RKO (cell line): ENCODE measurements around the gene IFNL4.
"Not testable (repeated sequence)": the region's sequence is repeated elsewhere in the genome, so short reads cannot be mapped to it uniquely, and the experiment has no call there.

Source experiments
- DNase-seq: peaks from one replicate; pipeline ENCODE4 v3.0.0-alpha.2; 2016; ENCODE audit warnings: low spot score

The IFNL4 gene

GRCh38 chr19:39248806-39249205 lies at the start of gene IFNL4:
Gene IFNL4, minus strand, starts transcription at chr19:39248856.
- DNase-seq: no peak

DNA sequence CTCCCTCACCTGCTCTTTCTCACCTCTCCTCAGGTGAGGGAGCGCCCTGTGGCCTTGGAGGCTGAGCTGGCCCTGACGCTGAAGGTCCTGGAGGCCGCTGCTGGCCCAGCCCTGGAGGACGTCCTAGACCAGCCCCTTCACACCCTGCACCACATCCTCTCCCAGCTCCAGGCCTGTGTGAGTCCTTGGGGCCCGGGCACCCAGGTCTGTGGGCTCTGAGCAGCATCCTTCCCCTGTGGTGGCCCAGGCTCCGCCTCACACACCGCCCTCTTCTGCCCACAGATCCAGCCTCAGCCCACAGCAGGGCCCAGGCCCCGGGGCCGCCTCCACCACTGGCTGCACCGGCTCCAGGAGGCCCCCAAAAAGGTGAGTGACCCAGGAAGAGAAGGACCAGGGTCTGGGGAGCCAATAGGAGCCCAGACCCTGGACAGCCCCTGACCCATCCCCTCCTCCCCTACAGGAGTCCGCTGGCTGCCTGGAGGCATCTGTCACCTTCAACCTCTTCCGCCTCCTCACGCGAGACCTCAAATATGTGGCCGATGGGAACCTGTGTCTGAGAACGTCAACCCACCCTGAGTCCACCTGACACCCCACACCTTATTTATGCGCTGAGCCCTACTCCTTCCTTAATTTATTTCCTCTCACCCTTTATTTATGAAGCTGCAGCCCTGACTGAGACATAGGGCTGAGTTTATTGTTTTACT lies 49.4 kb upstream of the IFNL4 start:
- DNase-seq: no peak

DNA sequence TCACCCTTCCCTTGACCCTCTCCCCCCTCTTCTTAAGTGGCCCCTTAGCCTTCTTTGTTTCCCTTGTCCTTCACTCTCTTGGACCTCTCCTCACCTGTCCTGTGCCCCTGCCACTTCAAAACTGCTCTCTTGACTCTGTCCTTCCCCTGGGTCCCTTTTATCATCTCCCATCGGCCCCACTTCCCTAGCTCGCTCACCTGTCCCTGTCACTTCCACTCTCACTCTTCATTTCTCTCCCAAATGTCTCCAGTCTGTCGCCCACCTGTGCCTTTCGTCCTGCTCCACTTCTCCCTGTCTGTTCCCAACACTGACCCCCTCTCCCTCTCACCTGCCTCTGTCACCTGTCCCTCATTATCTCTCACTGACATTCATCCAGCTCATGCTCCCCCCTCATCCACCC lies 48.2 kb upstream of the IFNL4 start:
- no peak for DNase-seq

DNA sequence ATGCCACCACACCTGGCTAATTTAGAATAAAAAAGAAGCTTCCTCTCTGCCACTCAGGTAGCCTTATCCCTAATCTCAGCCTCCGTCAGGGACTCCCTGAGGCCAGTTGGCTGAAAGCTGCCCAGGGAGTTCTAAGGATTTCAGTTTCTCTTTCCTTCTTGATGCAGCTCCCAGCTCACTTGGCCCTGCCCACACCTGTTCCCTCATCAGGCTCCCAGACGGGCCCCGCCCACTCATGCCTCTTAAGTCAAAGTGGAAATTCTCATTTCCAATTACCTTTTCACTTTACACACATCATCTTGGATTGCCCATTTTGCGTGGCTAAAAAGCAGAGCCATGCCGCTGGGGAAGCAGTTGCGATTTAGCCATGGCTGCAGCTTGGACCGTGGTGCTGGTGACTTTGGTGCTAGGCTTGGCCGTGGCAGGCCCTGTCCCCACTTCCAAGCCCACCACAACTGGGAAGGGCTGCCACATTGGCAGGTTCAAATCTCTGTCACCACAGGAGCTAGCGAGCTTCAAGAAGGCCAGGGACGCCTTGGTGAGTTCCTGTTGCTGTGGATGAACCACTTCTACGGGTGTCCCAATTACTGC lies 47.5 kb upstream of the IFNL4 start, which contains the start of gene IFNL1:
IFNL1 (plus strand) TSS at position 353 of the 591 bp plus-strand sequence; CDS start at position 368, 15 bp downstream.
- DNase-seq: no peak

- no peak for DNase-seq
Measured at GRCh38 chr19:39293394-39293793, 44.7 kb upstream of the IFNL4 start.

DNA sequence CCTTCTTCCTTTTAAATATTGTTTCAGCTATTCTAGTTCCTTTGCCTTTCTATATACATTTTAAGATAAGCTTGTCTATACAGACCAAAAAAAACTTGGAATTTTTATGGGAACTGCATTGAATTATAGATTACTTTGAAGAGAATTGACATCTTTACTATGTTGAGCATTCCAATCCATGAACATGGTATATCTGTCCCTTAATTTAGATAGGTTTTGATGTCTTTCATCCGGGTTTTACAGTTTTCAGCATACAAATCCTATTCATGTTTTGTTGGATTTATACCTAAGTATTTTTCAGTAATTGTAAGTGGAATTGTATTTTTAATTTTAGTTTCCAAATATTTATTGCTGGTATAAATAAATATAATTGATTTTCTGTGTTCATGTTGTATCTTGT lies 35.4 kb upstream of the IFNL4 start:
- DNase-seq: no peak

GRCh38 chr19:39282021-39282420 lies 33.4 kb upstream of the IFNL4 start:
- DNase-seq: no peak

- DNase-seq: no peak
Measured at GRCh38 chr19:39277598-39277997, 28.9 kb upstream of the IFNL4 start.

- DNase-seq: no peak
Measured at GRCh38 chr19:39276740-39277139, 28.1 kb upstream of the IFNL4 start.

- no peak for DNase-seq
Measured at GRCh38 chr19:39275578-39275977, 26.9 kb upstream of the IFNL4 start.

- DNase-seq: not testable (repeated sequence)
Measured at GRCh38 chr19:39273859-39274258, 25.2 kb upstream of the IFNL4 start.

- DNase-seq: no peak
Measured at GRCh38 chr19:39270036-39270871, 21.6 kb upstream of the IFNL4 start.

DNA sequence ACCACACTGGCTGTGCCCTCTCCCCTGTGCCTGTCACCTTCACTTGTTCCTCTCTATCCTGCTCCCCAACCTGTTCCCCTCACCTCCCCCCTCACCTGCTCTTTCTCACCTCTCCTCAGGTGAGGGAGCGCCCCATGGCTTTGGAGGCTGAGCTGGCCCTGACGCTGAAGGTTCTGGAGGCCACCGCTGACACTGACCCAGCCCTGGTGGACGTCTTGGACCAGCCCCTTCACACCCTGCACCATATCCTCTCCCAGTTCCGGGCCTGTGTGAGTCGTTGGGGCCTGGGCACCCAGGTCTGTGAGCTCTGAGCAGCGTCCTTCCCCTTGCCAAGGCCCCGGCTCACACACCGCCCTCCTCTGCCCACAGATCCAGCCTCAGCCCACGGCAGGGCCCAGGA lies 20.7 kb upstream of the IFNL4 start:
- not testable (repeated sequence) for DNase-seq

- DNase-seq: not testable (repeated sequence)
Measured at GRCh38 chr19:39268531-39269223, 20.0 kb upstream of the IFNL4 start.

- not testable (repeated sequence) for DNase-seq
Measured at GRCh38 chr19:39268085-39268484, 19.4 kb upstream of the IFNL4 start, which contains the start of gene IFNL2. Gene IFNL2, plus strand, starts transcription at chr19:39268396. Its CDS starts 173 bp downstream, at chr19:39268569.

GRCh38 chr19:39265321-39265916 lies 16.8 kb upstream of the IFNL4 start:
- DNase-seq: no peak

DNA sequence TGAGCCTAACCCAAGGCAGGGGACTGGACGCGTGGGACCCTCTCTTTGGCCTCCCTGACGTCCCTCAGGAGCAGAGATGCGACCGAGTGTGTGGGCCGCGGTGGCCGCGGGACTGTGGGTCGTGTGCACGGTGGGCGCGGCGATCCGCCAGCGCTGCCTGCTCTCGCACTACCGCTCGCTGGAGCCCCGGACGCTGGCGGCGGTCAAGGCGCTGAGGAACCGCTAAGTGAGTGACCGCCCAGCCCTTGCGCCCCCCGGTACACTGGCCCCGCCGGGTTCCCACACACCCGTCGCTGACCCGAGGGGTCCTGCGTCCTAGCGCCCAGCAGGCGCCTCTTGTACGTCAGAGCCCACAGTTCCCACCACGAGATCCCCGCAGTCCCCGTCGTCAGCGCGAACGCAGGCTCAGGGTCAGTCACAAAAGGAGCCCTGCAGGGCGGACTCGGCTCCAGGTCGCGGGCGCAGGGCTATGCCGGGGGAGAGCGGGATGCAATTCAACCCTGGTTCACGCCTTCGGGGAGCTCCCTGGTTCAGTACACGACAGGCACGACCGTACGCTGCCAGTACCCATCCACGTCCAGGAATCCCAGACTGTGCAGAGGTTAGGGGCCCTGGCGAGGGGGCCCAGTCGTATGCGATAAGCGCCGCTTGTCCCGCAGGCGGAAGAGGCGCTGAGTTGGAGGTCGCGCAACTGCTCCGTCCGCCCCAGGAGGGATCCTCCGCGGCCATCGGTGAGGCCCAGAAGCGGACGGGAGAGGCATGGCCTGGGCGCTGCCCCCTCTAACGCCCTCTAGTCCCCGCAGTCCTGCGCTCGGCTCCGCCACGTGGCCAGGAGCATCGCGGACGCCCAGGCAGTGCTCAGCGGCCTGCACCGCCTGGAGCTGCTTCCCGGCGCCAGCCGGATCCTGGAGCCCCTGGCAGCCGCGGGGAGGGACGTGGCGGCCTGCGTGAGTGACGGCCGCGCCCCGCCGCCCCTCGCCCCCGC lies 15.9 kb upstream of the IFNL4 start:
- no peak for DNase-seq

DNA sequence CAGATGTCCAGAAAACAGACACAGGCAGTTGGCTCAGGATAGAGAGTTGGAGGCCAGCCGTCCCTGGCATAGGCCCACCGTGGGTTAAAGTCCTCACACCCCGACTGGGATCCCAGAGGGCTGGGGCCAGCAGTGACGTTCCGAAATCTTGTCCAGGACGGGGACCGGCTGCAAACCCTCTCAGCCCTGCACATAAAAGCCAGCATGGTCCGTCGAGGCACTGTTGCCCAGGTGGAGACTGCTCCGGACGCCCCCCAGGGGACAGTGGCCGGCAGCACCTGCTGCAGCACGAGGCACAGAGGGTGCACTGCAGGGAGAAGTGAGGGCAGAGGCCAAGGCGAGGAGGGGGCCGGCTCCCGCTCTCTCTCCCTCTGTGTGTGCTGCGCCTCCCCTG lies 15.3 kb upstream of the IFNL4 start:
- no peak for DNase-seq

GRCh38 chr19:39262496-39262895 lies 13.8 kb upstream of the IFNL4 start:
- DNase-seq: no peak

DNA sequence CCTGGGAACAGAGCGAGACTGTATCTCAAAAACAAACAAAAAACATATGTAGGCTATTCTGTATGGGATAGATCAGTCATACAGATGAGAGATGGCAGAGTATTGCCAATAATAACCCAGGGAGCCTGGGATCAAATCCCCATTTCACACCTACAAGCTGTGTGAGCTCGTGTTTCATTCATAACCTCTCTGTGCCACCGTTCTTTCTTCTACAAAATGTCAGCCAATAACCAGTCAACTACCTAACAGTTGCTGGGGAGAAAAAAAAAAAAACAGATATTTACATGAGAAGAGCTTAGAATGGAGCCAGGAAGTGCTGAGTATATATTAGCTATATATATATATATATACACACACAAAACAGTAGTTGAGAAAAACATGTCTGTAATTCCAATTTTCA lies 13.0 kb upstream of the IFNL4 start:
- no peak for DNase-seq

GRCh38 chr19:39257227-39257626 lies 8.6 kb upstream of the IFNL4 start:
- no peak for DNase-seq
